Hematopoietic multipotent progenitor cell treated with erythropoietin and hydrocortisone succinate and interleukin-3 and kit ligand, for 8 days (in vitro differentiated cells): ENCODE measurements around the gene LMAN1L.

Experiments used
- DNase-seq: peaks from one replicate; pipeline ENCODE4 v3.0.0-alpha.2; 2015

Gene LMAN1L

GRCh38 chr15:74812533-74812932 is at the start of gene LMAN1L:
Gene LMAN1L (plus strand): TSS chr15:74812835. CDS start chr15:74812855, 20 bp downstream.
- DNase-seq, result no peak

- DNase-seq, result no peak
Observed at GRCh38 chr15:74763416-74763815, 49.2 kb upstream of the LMAN1L start.

- DNase-seq, result no peak
Observed at GRCh38 chr15:74767167-74768098, 45.2 kb upstream of the LMAN1L start.

- no peak for DNase-seq
Observed at GRCh38 chr15:74768099-74768770, 44.4 kb upstream of the LMAN1L start.

GRCh38 chr15:74768771-74769342 is 43.8 kb upstream of the LMAN1L start:
- peak; percentile 65 for DNase-seq

GRCh38 chr15:74769463-74770025 is 43.1 kb upstream of the LMAN1L start:
- DNase-seq, result no peak

GRCh38 chr15:74770211-74770903 is 42.3 kb upstream of the LMAN1L start:
- no peak for DNase-seq

GRCh38 chr15:74773329-74773728 is 39.3 kb upstream of the LMAN1L start:
- DNase-seq, result no peak

GRCh38 chr15:74773731-74774252 is 38.8 kb upstream of the LMAN1L start:
- no peak for DNase-seq

GRCh38 chr15:74775132-74775562 is 37.5 kb upstream of the LMAN1L start:
- no peak for DNase-seq

GRCh38 chr15:74775894-74776293 is 36.7 kb upstream of the LMAN1L start:
- DNase-seq, result no peak

GRCh38 chr15:74776821-74777768 is 35.5 kb upstream of the LMAN1L start:
- DNase-seq, result peak; percentile 31

- no peak for DNase-seq
Observed at GRCh38 chr15:74777769-74778598, 34.7 kb upstream of the LMAN1L start.

- no peak for DNase-seq
Observed at GRCh38 chr15:74778599-74778970, 34.0 kb upstream of the LMAN1L start.

- DNase-seq, result no peak
Observed at GRCh38 chr15:74779162-74779648, 33.4 kb upstream of the LMAN1L start.

- peak; percentile 28 for DNase-seq
Observed at GRCh38 chr15:74780523-74781430, 31.9 kb upstream of the LMAN1L start.

- DNase-seq, result peak; percentile 74
Observed at GRCh38 chr15:74781431-74782258, 31.0 kb upstream of the LMAN1L start, which contains the start of gene CSK. Gene CSK (plus strand): TSS chr15:74782080. CDS start chr15:74798298, 16,218 bp downstream.
